BJ (cell line): ENCODE results near the gene NBDY. TPM values are rescaled to one million over a fixed set of nuclear protein-coding genes. Genes with fewer than 3 reads are reported as not detected.
"Not testable (repeated sequence)": the region's sequence is repeated elsewhere in the genome, so short reads cannot be mapped to it uniquely, and the experiment has no call there.

Source experiments
- CTCF ChIA-PET: fragments of 350-600 bp; formaldehyde crosslinking; extraction: SDS; loops from one replicate; lab custom pipeline; 2021; ENCODE audit warnings: antibody characterized with exemption, inconsistent platforms; lab: Yijun Ruan, JAX
- POLR2A ChIA-PET: fragments of 300-600 bp; sonication (Branson Sonifier 250); formaldehyde crosslinking; extraction: SDS; loops from one replicate; lab custom pipeline; 2021; ENCODE audit warnings: antibody characterized with exemption; lab: Charles Lee
- DNase-seq: peaks from one replicate; pipeline ENCODE4 v3.0.0-alpha.2; 2011; ENCODE audit warnings: low read depth
- H3K27me3 ChIP-seq: 2 replicates; pipeline ENCODE4 v1.6.0; 2011; ENCODE audit warnings: low read length; ENCODE audit not compliant: control insufficient read depth, insufficient read depth
- H3K36me3 ChIP-seq: 2 replicates; pipeline ENCODE4 v1.5.1; 2011; ENCODE audit warnings: low read length; ENCODE audit not compliant: control insufficient read depth, insufficient read depth
- H3K4me3 ChIP-seq: 2 replicates; pipeline ENCODE4 v1.5.1; 2011; ENCODE audit warnings: low read depth, mild to moderate bottlenecking, control low read depth, low read length
- polyA plus RNA-seq: library from polyadenylated mRNA; depleted of rRNA; stranded (reverse); fragments of >200 nt; gene quantifications from 2 replicates; pipeline ENCODE4 v1.2.3, GENCODE V29; 2011
- TF ChIP-seq, protein P1 (sequence below): IDR thresholded peaks from 2 replicates; pipeline ENCODE4 v1.5.1; 2011; ENCODE audit warnings: low read depth, mild to moderate bottlenecking, control low read depth, inconsistent platforms, low read length, moderate library complexity; ENCODE audit not compliant: insufficient read depth

Gene NBDY
- polyA plus RNA-seq, 1 experiment: 38.8 TPM

DNA sequence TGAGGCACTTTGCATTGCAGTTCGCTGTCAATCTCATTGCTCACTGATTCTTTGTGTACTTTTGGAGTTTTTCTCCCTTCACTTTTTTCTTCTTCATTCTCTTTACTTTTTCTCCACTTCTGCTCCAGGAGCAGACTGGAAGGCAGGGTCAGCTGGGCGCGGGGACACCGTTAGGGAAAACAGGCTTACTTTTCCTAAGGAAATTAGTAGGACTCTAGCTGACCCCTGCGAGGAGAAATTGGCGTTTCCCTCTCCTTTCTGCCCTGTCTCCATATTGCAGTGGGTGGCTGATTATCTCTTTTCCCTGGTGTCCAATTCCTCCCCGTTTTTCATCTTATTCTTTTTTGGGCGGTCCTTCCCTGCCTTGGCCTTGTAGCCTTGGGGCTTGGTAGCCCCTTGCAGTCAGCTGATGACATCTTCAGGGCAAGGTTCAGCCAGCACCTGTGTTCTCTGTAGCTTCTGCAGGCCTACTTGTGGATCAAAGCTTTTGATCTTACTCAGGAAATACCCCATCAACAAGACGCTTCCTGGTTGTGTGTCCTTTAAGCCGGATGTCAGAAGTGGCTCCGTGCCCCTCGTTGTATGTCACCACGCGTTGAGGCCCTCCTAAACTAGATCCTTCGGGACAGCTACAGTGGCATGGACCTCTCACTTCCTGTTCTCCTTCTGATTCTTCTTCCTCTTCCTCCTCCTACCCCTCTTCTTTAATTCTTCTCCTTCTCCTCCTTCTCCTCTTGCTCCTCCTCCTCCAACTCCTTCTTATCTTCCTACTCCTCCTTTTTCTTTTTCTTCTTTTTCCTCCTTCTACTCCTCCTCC, 36.1 kb downstream of the NBDY start:
- H3K36me3 ChIP-seq: peaks cover 2% of the 10 kb centered on the region; the same call in 1 of the 2 replicates
- ChIA-PET CTCF (interaction anchor here (0.7 to 1.0 kb wide), 2 partner anchors 9 to 213 kb away, joined by 3 to 8 read pairs; no protein-coding TSS in a partner anchor), POLR2A (no interaction called here)
- TF ChIP-seq, protein P1, sequence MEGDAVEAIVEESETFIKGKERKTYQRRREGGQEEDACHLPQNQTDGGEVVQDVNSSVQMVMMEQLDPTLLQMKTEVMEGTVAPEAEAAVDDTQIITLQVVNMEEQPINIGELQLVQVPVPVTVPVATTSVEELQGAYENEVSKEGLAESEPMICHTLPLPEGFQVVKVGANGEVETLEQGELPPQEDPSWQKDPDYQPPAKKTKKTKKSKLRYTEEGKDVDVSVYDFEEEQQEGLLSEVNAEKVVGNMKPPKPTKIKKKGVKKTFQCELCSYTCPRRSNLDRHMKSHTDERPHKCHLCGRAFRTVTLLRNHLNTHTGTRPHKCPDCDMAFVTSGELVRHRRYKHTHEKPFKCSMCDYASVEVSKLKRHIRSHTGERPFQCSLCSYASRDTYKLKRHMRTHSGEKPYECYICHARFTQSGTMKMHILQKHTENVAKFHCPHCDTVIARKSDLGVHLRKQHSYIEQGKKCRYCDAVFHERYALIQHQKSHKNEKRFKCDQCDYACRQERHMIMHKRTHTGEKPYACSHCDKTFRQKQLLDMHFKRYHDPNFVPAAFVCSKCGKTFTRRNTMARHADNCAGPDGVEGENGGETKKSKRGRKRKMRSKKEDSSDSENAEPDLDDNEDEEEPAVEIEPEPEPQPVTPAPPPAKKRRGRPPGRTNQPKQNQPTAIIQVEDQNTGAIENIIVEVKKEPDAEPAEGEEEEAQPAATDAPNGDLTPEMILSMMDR: no peak
- DNase-seq: no peak
- no peak overlapping the region for H3K4me3 ChIP-seq
- no peaks in the 10 kb centered on the region for H3K27me3 ChIP-seq

DNA sequence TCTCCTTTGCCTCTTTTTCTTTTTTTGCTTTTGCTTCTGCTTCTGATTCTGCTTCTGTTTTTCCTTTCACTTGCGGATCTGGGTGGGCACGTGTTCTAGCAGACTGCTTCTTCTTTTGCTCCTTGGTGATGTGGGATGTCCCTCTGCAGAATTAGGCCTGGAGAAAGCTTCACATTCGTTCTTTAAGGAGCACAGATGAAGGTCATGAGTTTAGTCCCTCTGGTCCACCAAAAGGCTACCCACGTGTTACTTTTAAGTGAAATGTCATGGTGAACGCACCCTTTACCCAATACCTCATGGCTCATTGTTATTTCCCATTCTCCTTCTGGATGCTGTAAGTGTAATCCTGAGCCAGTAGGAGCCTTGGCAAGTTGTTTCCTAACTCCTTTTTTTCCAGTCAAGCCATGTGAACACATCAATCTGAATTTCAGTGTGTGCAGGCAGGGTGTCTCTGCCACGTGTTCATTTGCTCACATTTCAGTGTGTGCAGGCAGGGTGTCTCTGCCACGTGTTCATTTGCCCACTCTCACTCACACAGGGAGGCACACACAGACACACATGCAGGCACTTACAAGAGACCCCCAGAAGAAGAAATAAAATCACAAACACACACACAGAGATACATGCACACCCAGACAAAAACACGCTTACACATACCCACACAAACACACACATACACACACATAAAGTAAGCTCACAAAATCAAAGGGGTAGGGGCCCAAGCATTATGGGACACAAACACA, 36.9 kb downstream of the NBDY start:
- TF ChIP-seq, protein P1: no peak
- Histone ChIP-seq H3K36me3 (peaks cover 2% of the 10 kb centered on the region; the same call in 1 of the 2 replicates), H3K27me3 (no peaks in the 10 kb centered on the region), H3K4me3 (no peak overlapping the region)
- POLR2A ChIA-PET: no interaction called here
- DNase-seq: no peak
- CTCF ChIA-PET: no interaction called here

DNA sequence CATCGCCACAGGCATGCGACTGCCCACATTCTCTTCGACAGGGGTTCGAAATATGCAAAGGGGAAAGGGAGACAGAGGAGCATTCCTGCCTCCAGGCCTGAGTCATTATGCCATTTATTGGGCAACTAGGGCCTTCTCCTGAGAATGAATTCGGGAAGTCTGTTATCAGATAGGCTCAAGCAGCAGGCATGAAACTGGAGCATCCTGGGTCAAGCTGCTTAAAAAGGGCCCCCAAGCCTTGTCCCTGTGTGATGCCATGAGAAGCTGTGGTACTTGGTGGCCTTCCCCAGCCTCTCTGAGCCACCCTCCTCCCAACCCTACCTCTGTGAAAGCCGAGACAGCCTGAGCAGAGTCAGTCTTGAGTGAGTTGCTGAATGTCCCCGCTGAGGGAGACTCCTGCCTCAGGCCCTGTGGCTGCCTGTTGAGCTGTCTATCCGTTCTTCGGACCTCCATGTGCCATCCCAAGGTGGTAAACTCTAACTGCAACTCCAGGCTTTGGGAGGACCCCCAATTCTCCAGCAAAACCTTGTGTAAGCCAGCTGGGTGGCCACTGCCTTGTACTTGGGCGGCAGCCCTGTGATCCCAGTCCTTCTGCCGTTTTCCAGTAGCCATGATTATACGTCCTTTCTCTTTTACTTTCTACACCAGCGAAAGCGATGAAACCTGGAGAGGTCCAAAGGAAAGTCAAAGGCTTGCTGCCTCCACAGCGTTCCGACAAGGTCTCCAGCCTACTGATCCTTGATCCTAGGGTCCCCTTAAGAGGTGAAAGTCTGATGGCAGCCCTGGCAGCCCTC, 37.7 kb downstream of the NBDY start:
- DNase-seq: no peak
- TF ChIP-seq, protein P1: peak; percentile 26; the same call in 1 of the 2 replicates
- no peaks in the 10 kb centered on the region for H3K27me3 ChIP-seq
- peaks cover 2% of the 10 kb centered on the region; the same call in 1 of the 2 replicates for H3K36me3 ChIP-seq
- ChIA-PET CTCF (no interaction called here), POLR2A (no interaction called here)
- no peak overlapping the region for H3K4me3 ChIP-seq

GRCh38 chrX:56767348-56768119, 38.5 kb downstream of the NBDY start:
- POLR2A ChIA-PET, H3K4me3 ChIP-seq, DNase-seq, H3K36me3 ChIP-seq, CTCF ChIA-PET, H3K27me3 ChIP-seq: not testable (repeated sequence)

DNA sequence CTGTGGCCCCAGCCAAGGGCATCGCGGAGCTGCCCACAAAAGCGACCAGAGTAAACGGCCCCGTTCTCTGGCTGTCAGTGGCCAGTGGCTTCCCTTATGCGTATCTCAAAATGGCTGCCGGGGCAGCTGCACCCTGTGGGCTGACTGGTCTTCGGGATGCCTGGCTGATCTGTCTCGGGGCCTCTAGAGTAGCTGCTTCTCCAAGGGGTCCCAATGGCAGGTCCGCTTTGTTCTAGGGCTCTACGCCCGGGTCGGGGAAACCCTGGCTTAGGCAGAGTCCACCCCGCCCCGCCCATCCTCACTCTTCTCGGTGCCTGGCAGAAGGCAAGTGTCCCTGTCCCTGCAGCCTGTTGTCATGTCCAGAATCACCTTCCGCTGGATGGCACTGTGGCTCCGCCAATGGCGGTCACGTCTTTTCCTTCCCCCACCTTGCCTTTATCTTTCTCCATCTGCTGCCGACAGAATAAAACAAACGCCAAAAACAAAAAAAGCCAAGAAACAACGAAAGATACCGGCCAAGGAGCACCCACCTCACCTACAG, 39.1 kb downstream of the NBDY start:
- DNase-seq, H3K36me3 ChIP-seq, H3K27me3 ChIP-seq, CTCF ChIA-PET, H3K4me3 ChIP-seq, POLR2A ChIA-PET: not testable (repeated sequence)

DNA sequence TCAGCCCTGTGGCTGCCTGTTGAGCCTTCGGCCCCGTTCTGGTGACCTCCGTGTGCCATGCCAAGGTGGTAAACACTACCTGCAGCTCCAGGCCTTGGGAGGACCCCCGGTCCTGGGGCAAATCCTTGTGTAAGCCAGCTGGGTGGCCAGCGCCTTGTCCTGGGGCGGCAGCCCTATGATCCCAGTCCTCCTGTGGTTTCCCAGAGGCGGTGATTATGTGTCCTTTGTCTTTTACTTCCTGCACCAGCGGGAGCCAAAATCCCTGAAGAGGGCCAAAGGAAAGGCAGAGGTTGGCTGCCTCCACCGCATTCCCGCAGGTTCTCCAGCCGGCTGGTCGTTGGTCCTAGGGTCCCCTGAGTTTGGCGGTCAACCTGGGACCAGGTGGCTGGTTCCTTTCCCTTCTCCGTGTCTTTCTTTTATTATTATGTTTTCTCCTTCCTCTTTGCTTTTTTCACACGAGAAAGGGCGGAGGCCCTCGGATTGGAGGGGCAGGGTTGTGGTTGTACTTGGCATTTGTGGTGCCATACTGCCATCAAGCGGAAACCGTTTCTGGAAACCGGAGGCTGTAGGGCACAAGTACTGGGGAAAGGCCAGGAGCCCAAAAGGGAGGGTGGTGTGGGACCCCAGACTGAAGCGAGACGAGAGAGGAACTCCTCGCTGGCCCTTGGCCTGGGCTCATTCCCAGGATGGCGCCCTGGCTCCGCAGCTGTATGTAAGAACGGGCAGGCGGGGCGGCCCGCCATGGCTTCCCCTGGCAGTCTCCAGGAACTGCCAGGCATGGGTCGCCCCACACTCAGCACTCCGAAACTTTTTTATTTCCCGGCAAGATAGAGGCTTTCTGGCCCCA, 43.9 kb downstream of the NBDY start:
- H3K36me3 ChIP-seq, H3K27me3 ChIP-seq, CTCF ChIA-PET, POLR2A ChIA-PET, H3K4me3 ChIP-seq, DNase-seq: not testable (repeated sequence)

- CTCF ChIA-PET, H3K4me3 ChIP-seq: not testable (repeated sequence)
Measured at GRCh38 chrX:56773522-56774060, 44.5 kb downstream of the NBDY start.

More at GRCh38 chrX:56773522-56774060, 44.5 kb downstream of the NBDY start:
- DNase-seq, H3K27me3 ChIP-seq, H3K36me3 ChIP-seq, POLR2A ChIA-PET: not testable (repeated sequence)
